ENCODE results near the gene CPT1C.

DNA sequence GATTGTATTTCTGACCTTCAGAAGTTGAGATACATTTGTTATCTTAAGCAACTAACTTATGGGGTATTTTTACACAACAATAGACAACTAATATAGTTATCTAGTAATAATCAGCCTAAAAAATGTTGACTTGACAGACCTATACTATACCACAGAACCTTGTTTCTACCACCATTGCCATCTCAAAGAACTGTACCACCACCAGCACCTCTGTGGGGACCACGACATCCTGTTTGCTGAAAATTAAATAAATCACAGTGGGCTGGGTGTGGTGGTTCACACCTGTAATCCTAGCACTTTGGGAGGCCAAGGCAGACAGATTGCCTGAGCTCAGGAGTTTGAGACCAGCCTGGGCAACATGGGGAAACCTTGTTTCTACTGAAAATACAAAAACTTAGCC lies 48.2 kb downstream of the CPT1C start:
- TF ChIP-seq, protein P1, sequence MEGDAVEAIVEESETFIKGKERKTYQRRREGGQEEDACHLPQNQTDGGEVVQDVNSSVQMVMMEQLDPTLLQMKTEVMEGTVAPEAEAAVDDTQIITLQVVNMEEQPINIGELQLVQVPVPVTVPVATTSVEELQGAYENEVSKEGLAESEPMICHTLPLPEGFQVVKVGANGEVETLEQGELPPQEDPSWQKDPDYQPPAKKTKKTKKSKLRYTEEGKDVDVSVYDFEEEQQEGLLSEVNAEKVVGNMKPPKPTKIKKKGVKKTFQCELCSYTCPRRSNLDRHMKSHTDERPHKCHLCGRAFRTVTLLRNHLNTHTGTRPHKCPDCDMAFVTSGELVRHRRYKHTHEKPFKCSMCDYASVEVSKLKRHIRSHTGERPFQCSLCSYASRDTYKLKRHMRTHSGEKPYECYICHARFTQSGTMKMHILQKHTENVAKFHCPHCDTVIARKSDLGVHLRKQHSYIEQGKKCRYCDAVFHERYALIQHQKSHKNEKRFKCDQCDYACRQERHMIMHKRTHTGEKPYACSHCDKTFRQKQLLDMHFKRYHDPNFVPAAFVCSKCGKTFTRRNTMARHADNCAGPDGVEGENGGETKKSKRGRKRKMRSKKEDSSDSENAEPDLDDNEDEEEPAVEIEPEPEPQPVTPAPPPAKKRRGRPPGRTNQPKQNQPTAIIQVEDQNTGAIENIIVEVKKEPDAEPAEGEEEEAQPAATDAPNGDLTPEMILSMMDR (IDR thresholded peaks at IDR 0.05) = no peak
- TF ChIP-seq KDM1A (IDR thresholded peaks at IDR 0.05; ENCODE audit: low read depth) (no peak), RNF2 (IDR thresholded peaks at IDR 0.05; ENCODE audit: borderline replicate concordance, low read depth) (no peak), CEBPB (IDR thresholded peaks at IDR 0.05) (no peak), EP300 (IDR thresholded peaks at IDR 0.05) (no peak)
- TF ChIP-seq, protein P2, sequence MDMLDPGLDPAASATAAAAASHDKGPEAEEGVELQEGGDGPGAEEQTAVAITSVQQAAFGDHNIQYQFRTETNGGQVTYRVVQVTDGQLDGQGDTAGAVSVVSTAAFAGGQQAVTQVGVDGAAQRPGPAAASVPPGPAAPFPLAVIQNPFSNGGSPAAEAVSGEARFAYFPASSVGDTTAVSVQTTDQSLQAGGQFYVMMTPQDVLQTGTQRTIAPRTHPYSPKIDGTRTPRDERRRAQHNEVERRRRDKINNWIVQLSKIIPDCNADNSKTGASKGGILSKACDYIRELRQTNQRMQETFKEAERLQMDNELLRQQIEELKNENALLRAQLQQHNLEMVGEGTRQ (IDR thresholded peaks at IDR 0.05) = no peak
- TF ChIP-seq, protein P3, sequence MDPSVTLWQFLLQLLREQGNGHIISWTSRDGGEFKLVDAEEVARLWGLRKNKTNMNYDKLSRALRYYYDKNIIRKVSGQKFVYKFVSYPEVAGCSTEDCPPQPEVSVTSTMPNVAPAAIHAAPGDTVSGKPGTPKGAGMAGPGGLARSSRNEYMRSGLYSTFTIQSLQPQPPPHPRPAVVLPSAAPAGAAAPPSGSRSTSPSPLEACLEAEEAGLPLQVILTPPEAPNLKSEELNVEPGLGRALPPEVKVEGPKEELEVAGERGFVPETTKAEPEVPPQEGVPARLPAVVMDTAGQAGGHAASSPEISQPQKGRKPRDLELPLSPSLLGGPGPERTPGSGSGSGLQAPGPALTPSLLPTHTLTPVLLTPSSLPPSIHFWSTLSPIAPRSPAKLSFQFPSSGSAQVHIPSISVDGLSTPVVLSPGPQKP (IDR thresholded peaks at IDR 0.05; ENCODE audit: low read depth, low read length) = no peak
- TF ChIP-seq, protein P4, sequence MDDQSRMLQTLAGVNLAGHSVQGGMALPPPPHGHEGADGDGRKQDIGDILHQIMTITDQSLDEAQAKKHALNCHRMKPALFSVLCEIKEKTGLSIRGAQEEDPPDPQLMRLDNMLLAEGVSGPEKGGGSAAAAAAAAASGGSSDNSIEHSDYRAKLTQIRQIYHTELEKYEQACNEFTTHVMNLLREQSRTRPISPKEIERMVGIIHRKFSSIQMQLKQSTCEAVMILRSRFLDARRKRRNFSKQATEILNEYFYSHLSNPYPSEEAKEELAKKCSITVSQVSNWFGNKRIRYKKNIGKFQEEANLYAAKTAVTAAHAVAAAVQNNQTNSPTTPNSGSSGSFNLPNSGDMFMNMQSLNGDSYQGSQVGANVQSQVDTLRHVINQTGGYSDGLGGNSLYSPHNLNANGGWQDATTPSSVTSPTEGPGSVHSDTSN (IDR thresholded peaks at IDR 0.05) = no peak
